GM12878 (cell line): ENCODE measurements around the gene ART3. TPM values are rescaled to one million over a fixed set of nuclear protein-coding genes. Genes with fewer than 3 reads are reported as not detected.

Experiments used
- ATAC-seq: fragments of 200-7000 bp; cut with Tn5 transposase; 3 replicates; pipeline ENCODE4 v1.9.1; 2020; ENCODE audit warnings: mild to moderate bottlenecking, moderate library complexity
- BruUV-seq: library from RNA; stranded (reverse); fragments of 400-500 nt; replicated peaks from 2 replicates; lab custom pipeline; 2021; lab: Mats Ljungman, UMichigan
- CTCF ChIA-PET: fragments of 300-600 bp; sonication (Branson Sonifier 250); formaldehyde crosslinking; extraction: SDS; loops from one replicate; lab custom pipeline; 2021; ENCODE audit warnings: inconsistent platforms; lab: Yijun Ruan, JAX
- POLR2A ChIA-PET: fragments of 350-600 bp; formaldehyde crosslinking; extraction: SDS; loops from one replicate; lab custom pipeline; 2021; ENCODE audit warnings: inconsistent platforms; lab: Charles Lee
- RAD21 ChIA-PET: fragments of 300-600 bp; sonication (Branson Sonifier 250); formaldehyde crosslinking; loops from one replicate; lab custom pipeline; 2023; ENCODE audit warnings: antibody characterized with exemption; ENCODE audit not compliant: unreplicated experiment; lab: Charles Lee
- SMC1A ChIA-PET: fragments of 300-600 bp; sonication (Branson Sonifier 250); formaldehyde crosslinking; loops from one replicate; lab custom pipeline; 2023; ENCODE audit not compliant: unreplicated experiment, uncharacterized antibody; lab: Charles Lee
- DNase-seq: peaks from one replicate; pipeline ENCODE4 v3.0.0-alpha.2; 2011; ENCODE audit warnings: low read depth, low spot score
- FAIRE-seq: peaks from 3 replicates; lab custom pipeline; 2011; peaks lifted over from hg19 to GRCh38; lab: Jason Lieb, UNC
- H2AFZ ChIP-seq: 2 replicates; pipeline ENCODE4 v1.6.0; 2011; ENCODE audit warnings: low read depth, low read length, control low read depth; ENCODE audit not compliant: control insufficient read depth
- H3K27ac ChIP-seq: 2 replicates; pipeline ENCODE4 v1.5.1; 2011; ENCODE audit warnings: control low read depth; ENCODE audit not compliant: control insufficient read depth, insufficient read depth
- H3K27me3 ChIP-seq, 2 experiments: replicated peaks in 1 of 2; 2 replicates each; pipeline versions ENCODE4 v1.6.0 to v1.6.1; 2011; ENCODE audit warnings: low read length in 1 of 2; ENCODE audit not compliant: control insufficient read depth in 2 of 2, insufficient read depth in 2 of 2
- H3K36me3 ChIP-seq, 2 experiments: 2 replicates each; pipeline ENCODE4 v1.5.1; 2011; ENCODE audit warnings: low read length in 1 of 2; ENCODE audit not compliant: control insufficient read depth in 2 of 2, insufficient read depth in 2 of 2
- H3K4me1 ChIP-seq: 2 replicates; pipeline ENCODE4 v1.6.1; 2011; ENCODE audit warnings: mild to moderate bottlenecking, low read length, moderate library complexity, mixed read lengths; ENCODE audit not compliant: control insufficient read depth, insufficient read depth
- H3K4me2 ChIP-seq: 2 replicates; pipeline ENCODE4 v1.6.0; 2011; ENCODE audit warnings: control low read depth; ENCODE audit not compliant: control insufficient read depth, insufficient read depth
- H3K4me3 ChIP-seq: fragments of 200-600 bp; sonication (generic); 2 replicates; pipeline ENCODE4 v1.5.1; 2016
- H3K79me2 ChIP-seq: 2 replicates; pipeline ENCODE4 v1.6.0; 2011; ENCODE audit warnings: low read length; ENCODE audit not compliant: control insufficient read depth, insufficient read depth
- H3K9ac ChIP-seq: 2 replicates; pipeline ENCODE4 v1.8.0; 2011; ENCODE audit warnings: low read length, control low read depth, mixed read lengths; ENCODE audit not compliant: control insufficient read depth, insufficient read depth
- H3K9me3 ChIP-seq: replicated peaks from 3 replicates; pipeline ENCODE4 v1.5.1; 2011; ENCODE audit warnings: mild to moderate bottlenecking, low read length; ENCODE audit not compliant: control insufficient read depth, insufficient read depth
- H4K20me1 ChIP-seq: 2 replicates; pipeline ENCODE4 v1.6.0; 2011; ENCODE audit not compliant: control insufficient read depth, insufficient read depth
- BHLHE40 ChIP-seq, 2 experiments: fragments of 450-650 bp in 1 of 2; IDR thresholded peaks; 2 replicates each; pipeline ENCODE4 v1.6.1; 2011 to 2017; ENCODE audit warnings: low read depth in 2 of 2, borderline replicate concordance in 1 of 2, improper control_type of control experiment in 1 of 2, low read length in 1 of 2, mild to moderate bottlenecking in 1 of 2
- BRCA1 ChIP-seq: IDR thresholded peaks from 2 replicates; pipeline ENCODE4 v1.6.1; 2011; ENCODE audit warnings: low read depth, low read length, improper control_type of control experiment
- CHD2 ChIP-seq: IDR thresholded peaks from 2 replicates; pipeline ENCODE4 v1.6.1; 2011; ENCODE audit warnings: low read depth, low read length, improper control_type of control experiment, borderline replicate concordance
- GABPA ChIP-seq: IDR thresholded peaks from 2 replicates; pipeline ENCODE4 v1.6.1; 2014; ENCODE audit warnings: antibody characterized with exemption, low read depth, mild to moderate bottlenecking, inconsistent platforms
- MXI1 ChIP-seq: fragments of 150-350 bp; IDR thresholded peaks from 2 replicates; pipeline ENCODE4 v1.6.1; 2011; ENCODE audit warnings: low read depth, mild to moderate bottlenecking, inconsistent platforms, low read length, improper control_type of control experiment
- PAX5 ChIP-seq: IDR thresholded peaks from 2 replicates; pipeline ENCODE4 v1.6.1; 2011; ENCODE audit warnings: low read depth, low read length, borderline replicate concordance
- PAX8 ChIP-seq: fragments of 450-650 bp; IDR thresholded peaks from 2 replicates; pipeline ENCODE4 v1.6.1; 2017; ENCODE audit warnings: mild to moderate bottlenecking, moderate library complexity
- ZBTB40 ChIP-seq: fragments of 450-650 bp; IDR thresholded peaks from 2 replicates; pipeline ENCODE4 v1.6.1; 2016; ENCODE audit warnings: mild to moderate bottlenecking, moderate library complexity, borderline replicate concordance
- whole genome bisulfite sequencing: methylation state at CpG from one replicate; pipeline ENCODE4 v1.1.6; 2016; ENCODE audit warnings: low lambda C conversion rate; ENCODE audit not compliant: insufficient replicate concordance, insufficient coverage; ENCODE audit errors: missing lambda C conversion rate; 5-methylcytosine and 5-hydroxymethylcytosine counted together
- in situ Hi-C: fragments of 300-500 bp; cut with MboI; formaldehyde crosslinking; loops from 9 replicates; pipeline ENCODE4 v1.14.3; 2018; ENCODE audit warnings: mixed read lengths
- intact Hi-C: fragments of 100-400 bp; cut with micrococcal nuclease; formaldehyde crosslinking; loops from one replicate; pipeline ENCODE4 v1.14.2; 2022; ENCODE audit not compliant: unreplicated experiment
- polyA plus RNA-seq, 11 experiments: library from polyadenylated mRNA; depleted of rRNA in 4 of 11; unstranded in 6 of 11; stranded (reverse) in 5 of 11; fragments of >200 nt; fragmentation: Nextera tagmentation in 4 of 11; fragmentation: Illumina TruSeq in 1 of 11; extraction: Ambion mirVana in 4 of 11; extraction: Trizol in 1 of 11; gene quantifications; 1 replicate in 1 of 11; 2 replicates in 10 of 11; pipeline versions ENCODE4 v1.2.1 to v1.2.3, GENCODE V29; 2011 to 2016; ENCODE audit warnings: inconsistent platforms in 2 of 11, missing spikeins in 2 of 11, low read depth in 1 of 11
- total RNA-seq, 4 experiments: library from RNA; depleted of rRNA in 3 of 4; stranded (reverse); fragments of >200 nt in 3 of 4; fragmentation: Illumina TruSeq in 1 of 4; extraction: Trizol in 1 of 4; gene quantifications; 2 replicates each; pipeline versions ENCODE4 v1.2.1 to v1.2.3, GENCODE V29; 2013 to 2021
- TF ChIP-seq, protein P1 (sequence below): IDR thresholded peaks from 2 replicates; pipeline ENCODE4 v1.6.1; 2012; ENCODE audit warnings: low read depth, low read length, improper control_type of control experiment
- TF ChIP-seq, protein P2 (sequence below): fragments of 450-650 bp; IDR thresholded peaks from 2 replicates; pipeline ENCODE4 v1.6.1; 2014; ENCODE audit warnings: mild to moderate bottlenecking

The ART3 gene
- total and polyA plus RNA-seq, 10 of the 15 experiments (the other 5 are each of a cell fraction or from before 2014, with no cell fraction given) = 0.18 to 0.50 (median 0.26) TPM; not detected in 6

DNA sequence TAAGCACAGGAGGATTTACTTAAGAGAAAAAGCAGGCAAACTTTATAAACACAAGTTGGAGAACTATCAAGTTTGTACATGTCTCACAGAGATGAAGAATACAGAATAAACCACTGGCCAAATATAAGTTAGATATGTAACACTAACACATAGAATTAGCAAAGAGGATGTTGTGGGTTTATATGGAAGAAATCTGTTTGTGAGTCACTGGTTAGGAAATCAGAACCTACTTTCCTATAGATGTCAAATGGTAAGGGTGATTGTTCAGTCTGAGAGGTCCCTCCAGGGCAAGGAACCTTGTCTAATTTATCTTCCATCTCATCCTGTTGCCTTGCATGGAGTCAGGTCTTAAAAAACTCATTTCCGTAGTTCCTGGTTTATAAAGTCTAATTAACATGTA lies 14.8 kb upstream of the ART3 start:
- ChIA-PET CTCF (interaction anchor here (0.6 to 2.5 kb wide), 2 partner anchors 64 to 1601 kb away, joined by 3 to 24 read pairs; no protein-coding TSS in a partner anchor), RAD21 (interaction anchor here (2.1 kb wide), 1 partner anchor 60 kb away, joined by 5 read pairs; no protein-coding TSS in a partner anchor), POLR2A (no interaction called here), SMC1A (interaction anchor here (8.0 kb wide), 1 partner anchor 65 kb away, joined by 95 read pairs; no protein-coding TSS in a partner anchor)
- Histone ChIP-seq H3K4me1 (peaks cover 28% of the 10 kb centered on the region), H3K27me3 (no peaks in the 10 kb centered on the region; a peak in 1 of 4 replicates), H2AFZ (no peak overlapping the region), H3K9ac (no peak overlapping the region), H3K4me2 (no peak overlapping the region), H3K27ac (no peak overlapping the region), H3K9me3 (no peaks in the 10 kb centered on the region), H3K4me3 (no peak overlapping the region), H4K20me1 (no peaks in the 10 kb centered on the region), H3K79me2 (no peaks in the 10 kb centered on the region), H3K36me3 (no peaks in the 10 kb centered on the region)
- intact Hi-C loops = loop anchor here (5.0 kb wide), 1 partner anchor 47 kb away; no protein-coding TSS in a partner anchor
- no peak for FAIRE-seq
- TF ChIP-seq CHD2 (no peak), PAX5 (no peak), BRCA1 (no peak), GABPA (no peak), ZBTB40 (no peak), PAX8 (no peak), MXI1 (no peak), BHLHE40 (IDR thresholded peaks at IDR 0.05; ENCODE audit: borderline replicate concordance in 1 of 2, low read depth in 2 of 2, low read length in 1 of 2) (no peak)
- TF ChIP-seq, protein P1, sequence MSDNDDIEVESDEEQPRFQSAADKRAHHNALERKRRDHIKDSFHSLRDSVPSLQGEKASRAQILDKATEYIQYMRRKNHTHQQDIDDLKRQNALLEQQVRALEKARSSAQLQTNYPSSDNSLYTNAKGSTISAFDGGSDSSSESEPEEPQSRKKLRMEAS = no peak
- TF ChIP-seq, protein P2, sequence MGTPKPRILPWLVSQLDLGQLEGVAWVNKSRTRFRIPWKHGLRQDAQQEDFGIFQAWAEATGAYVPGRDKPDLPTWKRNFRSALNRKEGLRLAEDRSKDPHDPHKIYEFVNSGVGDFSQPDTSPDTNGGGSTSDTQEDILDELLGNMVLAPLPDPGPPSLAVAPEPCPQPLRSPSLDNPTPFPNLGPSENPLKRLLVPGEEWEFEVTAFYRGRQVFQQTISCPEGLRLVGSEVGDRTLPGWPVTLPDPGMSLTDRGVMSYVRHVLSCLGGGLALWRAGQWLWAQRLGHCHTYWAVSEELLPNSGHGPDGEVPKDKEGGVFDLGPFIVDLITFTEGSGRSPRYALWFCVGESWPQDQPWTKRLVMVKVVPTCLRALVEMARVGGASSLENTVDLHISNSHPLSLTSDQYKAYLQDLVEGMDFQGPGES = no peak
- WGBS = 85% methylated on average over 1 of the region's 1 CpG
- DNase-seq = no peak
- ATAC-seq = no peak
- in situ Hi-C loops = no loop called here
- no TSS peak for BruUV-seq
